Measurements from ENCODE around the gene ANXA8.

The ANXA8 gene

GRCh38 chr10:47458466-47459154, 25.3 kb downstream of the ANXA8 start:
- no peaks in the 10 kb centered on the region for H3K9me3 ChIP-seq (replicated peaks in 1 of 2; ENCODE audit: control insufficient read depth in 2 of 2, insufficient read depth in 1 of 2, low read depth in 1 of 2, low read length in 2 of 2)
- no peak overlapping the region for H2AFZ ChIP-seq (ENCODE audit: low read length)
- no peaks in the 10 kb centered on the region for H3K79me1 ChIP-seq (ENCODE audit: low read depth, low read length)
- H3K4ac ChIP-seq (ENCODE audit: low read length): no peak overlapping the region
- peaks cover 0 to 2% of the 10 kb centered on the region in 2 donors for H3K4me1 ChIP-seq (ENCODE audit: control insufficient read depth in 2 of 2, insufficient read depth in 1 of 2, low read depth in 1 of 2, low read length in 2 of 2)
- no peak overlapping the region for H4K8ac ChIP-seq (ENCODE audit: low read depth, low read length)
- peaks cover 0 to 11% (median 0%) of the 10 kb centered on the region in 3 experiments for H3K27me3 ChIP-seq (ENCODE audit: control insufficient read depth in 3 of 3, insufficient read depth in 3 of 3, low read depth in 1 of 3, low read length in 3 of 3)
- no peak overlapping the region for H4K91ac ChIP-seq (ENCODE audit: low read depth, low read length, poor library complexity)
- H2BK12ac ChIP-seq (ENCODE audit: low read length): no peak overlapping the region
- H3K27ac ChIP-seq (replicated peaks; ENCODE audit: low read length): no peak overlapping the region
- no peak overlapping the region for H3K9ac ChIP-seq (ENCODE audit: low read depth, low read length, poor library complexity)
- no peak overlapping the region for H3K4me3 ChIP-seq (ENCODE audit: low read length in 2 of 2)
- H3K18ac ChIP-seq (ENCODE audit: low read length): no peak overlapping the region
- no peak overlapping the region for H2AK5ac ChIP-seq (ENCODE audit: low read depth, low read length)
- no CpG with 5 or more reads among the region's 4 CpGs for WGBS, 2 donors (ENCODE audit: extremely low coverage in 2 of 2, insufficient read length in 2 of 2, insufficient replicate concordance in 1 of 2)
- H3K14ac ChIP-seq (ENCODE audit: low read length): no peak overlapping the region
- DNase-seq (ENCODE audit: low spot score): no peak
- H3K4me2 ChIP-seq (ENCODE audit: insufficient read depth, low read length, poor library complexity, severe bottlenecking): no peak overlapping the region
- H2BK120ac ChIP-seq (ENCODE audit: low read depth, low read length): no peak overlapping the region
- no peaks in the 10 kb centered on the region for H3K36me3 ChIP-seq (replicated peaks in 1 of 2; ENCODE audit: control insufficient read depth in 2 of 2, insufficient read depth in 2 of 2, low read length in 2 of 2)
- H3K23ac ChIP-seq (ENCODE audit: low read depth, low read length, poor library complexity): no peak overlapping the region
- no peak overlapping the region for H2BK5ac ChIP-seq (ENCODE audit: low read length)
- no peak overlapping the region for H2BK15ac ChIP-seq (ENCODE audit: low read length)

- Histone ChIP-seq H2BK5ac (ENCODE audit: low read length) (no peak overlapping the region), H3K18ac (ENCODE audit: low read length) (no peak overlapping the region), H3K79me1 (ENCODE audit: low read depth, low read length) (no peaks in the 10 kb centered on the region), H2BK12ac (ENCODE audit: low read length) (no peak overlapping the region), H3K36me3 (replicated peaks in 1 of 2; ENCODE audit: control insufficient read depth in 2 of 2, insufficient read depth in 2 of 2, low read length in 2 of 2) (no peaks in the 10 kb centered on the region), H2AK5ac (ENCODE audit: low read depth, low read length) (no peak overlapping the region), H2BK120ac (ENCODE audit: low read depth, low read length) (no peak overlapping the region), H3K4ac (ENCODE audit: low read length) (no peak overlapping the region), H3K23ac (ENCODE audit: low read depth, low read length, poor library complexity) (no peak overlapping the region), H3K4me2 (ENCODE audit: insufficient read depth, low read length, poor library complexity, severe bottlenecking) (no peak overlapping the region), H2BK15ac (ENCODE audit: low read length) (no peak overlapping the region), H3K4me1 (ENCODE audit: control insufficient read depth in 2 of 2, insufficient read depth in 1 of 2, low read depth in 1 of 2, low read length in 2 of 2) (peaks cover 0 to 3% of the 10 kb centered on the region in 2 donors), H4K91ac (ENCODE audit: low read depth, low read length, poor library complexity) (peak overlapping the region; percentile 64), H3K27me3 (ENCODE audit: control insufficient read depth in 3 of 3, insufficient read depth in 3 of 3, low read depth in 1 of 3, low read length in 3 of 3) (peaks cover 0 to 15% (median 0%) of the 10 kb centered on the region in 3 experiments), H4K8ac (ENCODE audit: low read depth, low read length) (no peak overlapping the region), H3K4me3 (ENCODE audit: low read length in 2 of 2) (no peak overlapping the region), H3K27ac (replicated peaks; ENCODE audit: low read length) (no peak overlapping the region), H3K9ac (ENCODE audit: low read depth, low read length, poor library complexity) (no peak overlapping the region), H3K9me3 (replicated peaks in 1 of 2; ENCODE audit: control insufficient read depth in 2 of 2, insufficient read depth in 1 of 2, low read depth in 1 of 2, low read length in 2 of 2) (peaks cover 0 to 1% of the 10 kb centered on the region in 2 donors), H3K14ac (ENCODE audit: low read length) (no peak overlapping the region), H2AFZ (ENCODE audit: low read length) (no peak overlapping the region)
- no CpG with 5 or more reads among the region's 1 CpG for WGBS, 2 donors (ENCODE audit: extremely low coverage in 2 of 2, insufficient read length in 2 of 2, insufficient replicate concordance in 1 of 2)
- DNase-seq (ENCODE audit: low spot score): no peak
Observed at GRCh38 chr10:47457826-47458225, 26.1 kb downstream of the ANXA8 start.

- H3K9me3 ChIP-seq (replicated peaks in 1 of 2; ENCODE audit: control insufficient read depth in 2 of 2, insufficient read depth in 1 of 2, low read depth in 1 of 2, low read length in 2 of 2): peaks cover 0 to 2% of the 10 kb centered on the region in 2 donors
- H2BK12ac ChIP-seq (ENCODE audit: low read length): no peak overlapping the region
- no peaks in the 10 kb centered on the region for H3K36me3 ChIP-seq (replicated peaks in 1 of 2; ENCODE audit: control insufficient read depth in 2 of 2, insufficient read depth in 2 of 2, low read length in 2 of 2)
- H2AK5ac ChIP-seq (ENCODE audit: low read depth, low read length): no peak overlapping the region
- no peak overlapping the region for H4K91ac ChIP-seq (ENCODE audit: low read depth, low read length, poor library complexity)
- no peak overlapping the region for H3K27ac ChIP-seq (replicated peaks; ENCODE audit: low read length)
- no peak overlapping the region for H3K4ac ChIP-seq (ENCODE audit: low read length)
- no peak overlapping the region for H3K9ac ChIP-seq (ENCODE audit: low read depth, low read length, poor library complexity)
- no peak overlapping the region for H3K4me3 ChIP-seq (ENCODE audit: low read length in 2 of 2)
- no peak overlapping the region for H2AFZ ChIP-seq (ENCODE audit: low read length)
- H3K4me1 ChIP-seq (ENCODE audit: control insufficient read depth in 2 of 2, insufficient read depth in 1 of 2, low read depth in 1 of 2, low read length in 2 of 2): peaks cover 0 to 3% of the 10 kb centered on the region in 2 donors
- H2BK120ac ChIP-seq (ENCODE audit: low read depth, low read length): no peak overlapping the region
- no peak overlapping the region for H4K8ac ChIP-seq (ENCODE audit: low read depth, low read length)
- H3K4me2 ChIP-seq (ENCODE audit: insufficient read depth, low read length, poor library complexity, severe bottlenecking): no peak overlapping the region
- peaks cover 0 to 18% (median 0%) of the 10 kb centered on the region in 3 experiments for H3K27me3 ChIP-seq (ENCODE audit: control insufficient read depth in 3 of 3, insufficient read depth in 3 of 3, low read depth in 1 of 3, low read length in 3 of 3)
- no CpG with 5 or more reads among the region's 1 CpG for WGBS, 2 donors (ENCODE audit: extremely low coverage in 2 of 2, insufficient read length in 2 of 2, insufficient replicate concordance in 1 of 2)
- H2BK5ac ChIP-seq (ENCODE audit: low read length): no peak overlapping the region
- no peaks in the 10 kb centered on the region for H3K79me1 ChIP-seq (ENCODE audit: low read depth, low read length)
- H3K23ac ChIP-seq (ENCODE audit: low read depth, low read length, poor library complexity): no peak overlapping the region
- no peak overlapping the region for H3K18ac ChIP-seq (ENCODE audit: low read length)
- H2BK15ac ChIP-seq (ENCODE audit: low read length): no peak overlapping the region
- no peak overlapping the region for H3K14ac ChIP-seq (ENCODE audit: low read length)
- no peak for DNase-seq (ENCODE audit: low spot score)
Observed at GRCh38 chr10:47457528-47457820, 26.4 kb downstream of the ANXA8 start.

- H2BK12ac ChIP-seq (ENCODE audit: low read length): no peak overlapping the region
- H3K14ac ChIP-seq (ENCODE audit: low read length): no peak overlapping the region
- no peak overlapping the region for H2BK120ac ChIP-seq (ENCODE audit: low read depth, low read length)
- H4K91ac ChIP-seq (ENCODE audit: low read depth, low read length, poor library complexity): no peak overlapping the region
- no peak overlapping the region for H2AK5ac ChIP-seq (ENCODE audit: low read depth, low read length)
- no peak overlapping the region for H3K27ac ChIP-seq (replicated peaks; ENCODE audit: low read length)
- no peak overlapping the region for H4K8ac ChIP-seq (ENCODE audit: low read depth, low read length)
- H3K4me1 ChIP-seq (ENCODE audit: control insufficient read depth in 2 of 2, insufficient read depth in 1 of 2, low read depth in 1 of 2, low read length in 2 of 2): peaks cover 0 to 6% of the 10 kb centered on the region in 2 donors
- H3K9ac ChIP-seq (ENCODE audit: low read depth, low read length, poor library complexity): no peak overlapping the region
- no peak overlapping the region for H3K4ac ChIP-seq (ENCODE audit: low read length)
- H2BK5ac ChIP-seq (ENCODE audit: low read length): no peak overlapping the region
- peaks cover 0 to 23% (median 0%) of the 10 kb centered on the region in 3 experiments for H3K27me3 ChIP-seq (ENCODE audit: control insufficient read depth in 3 of 3, insufficient read depth in 3 of 3, low read depth in 1 of 3, low read length in 3 of 3)
- no peak overlapping the region for H3K4me3 ChIP-seq (ENCODE audit: low read length in 2 of 2)
- H3K9me3 ChIP-seq (replicated peaks in 1 of 2; ENCODE audit: control insufficient read depth in 2 of 2, insufficient read depth in 1 of 2, low read depth in 1 of 2, low read length in 2 of 2): peaks cover 0 to 4% of the 10 kb centered on the region in 2 donors
- WGBS, 2 donors (ENCODE audit: extremely low coverage in 2 of 2, insufficient read length in 2 of 2, insufficient replicate concordance in 1 of 2): no CpG with 5 or more reads among the region's 6 CpGs
- H3K23ac ChIP-seq (ENCODE audit: low read depth, low read length, poor library complexity): no peak overlapping the region
- no peaks in the 10 kb centered on the region for H3K79me1 ChIP-seq (ENCODE audit: low read depth, low read length)
- no peak overlapping the region for H2AFZ ChIP-seq (ENCODE audit: low read length)
- no peaks in the 10 kb centered on the region for H3K36me3 ChIP-seq (replicated peaks in 1 of 2; ENCODE audit: control insufficient read depth in 2 of 2, insufficient read depth in 2 of 2, low read length in 2 of 2)
- H2BK15ac ChIP-seq (ENCODE audit: low read length): no peak overlapping the region
- no peak overlapping the region for H3K4me2 ChIP-seq (ENCODE audit: insufficient read depth, low read length, poor library complexity, severe bottlenecking)
- peak overlapping the region; percentile 49 for H3K18ac ChIP-seq (ENCODE audit: low read length)
- no peak for DNase-seq (ENCODE audit: low spot score)
Observed at GRCh38 chr10:47456794-47457527, 27.0 kb downstream of the ANXA8 start.
